ENCODE data around the gene ACBD6.

The ACBD6 gene

DNA sequence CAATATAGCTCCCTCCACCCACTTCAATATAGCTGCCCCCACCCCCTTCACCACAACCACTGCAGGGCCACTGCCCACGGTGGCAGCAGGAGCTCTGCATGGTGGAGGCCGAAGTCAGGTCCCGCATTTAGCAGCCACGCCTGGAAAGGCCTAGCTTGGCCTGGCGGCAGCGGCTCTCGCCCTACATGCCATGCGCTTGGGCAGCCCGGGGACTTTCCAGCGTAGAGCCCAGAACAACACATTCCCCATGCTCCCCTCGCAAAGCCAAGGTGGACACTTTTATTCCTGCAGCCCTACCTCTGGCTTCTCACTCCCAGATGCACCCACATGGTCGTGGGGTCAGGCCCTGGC, 235.2 kb downstream of the ACBD6 start:
- DNase-seq, result no peak

- DNase-seq, result no peak
These were observed 235.8 kb downstream of the ACBD6 start for GRCh38 chr1:180266275-180267210.

DNA sequence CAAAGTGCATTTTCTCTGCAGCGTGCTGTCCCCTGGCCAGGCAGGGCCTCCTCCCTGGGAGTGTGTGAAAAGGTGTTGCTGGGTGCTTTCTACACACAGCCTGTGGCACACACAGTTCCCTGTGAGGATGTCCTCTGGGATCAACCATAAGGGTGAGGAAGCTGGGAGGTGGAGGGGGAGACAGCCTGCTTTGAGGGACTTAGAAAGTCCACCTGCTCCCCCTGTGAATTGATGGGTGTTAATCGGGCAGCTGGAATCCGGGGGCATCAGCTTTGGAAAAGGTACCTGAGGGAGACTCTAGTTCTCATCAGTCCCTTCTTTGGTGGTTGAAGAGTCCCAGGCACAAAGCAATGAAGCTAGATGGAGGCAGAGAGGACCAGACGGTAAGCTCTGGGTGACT, 236.5 kb downstream of the ACBD6 start:
- DNase-seq, result no peak

DNA sequence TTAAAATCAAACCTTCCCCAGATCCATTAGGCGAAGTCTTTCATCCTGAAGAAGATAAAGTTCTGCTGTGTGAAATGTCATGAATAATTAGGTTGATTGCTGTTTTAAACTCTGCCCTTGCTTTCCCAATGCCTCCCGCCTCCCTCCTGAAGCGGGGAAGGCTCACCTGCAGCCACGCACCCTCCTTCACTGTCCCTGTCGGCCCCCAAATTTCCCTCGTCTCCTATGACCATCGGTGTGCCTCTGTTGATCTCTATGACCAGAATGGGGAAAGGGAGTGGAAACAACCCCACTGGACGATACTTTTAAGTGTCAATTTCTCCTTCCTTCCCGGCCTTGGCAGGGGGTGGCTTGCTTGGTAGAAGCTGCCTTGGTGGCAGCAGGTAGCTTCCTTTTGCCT, 237.2 kb downstream of the ACBD6 start:
- no peak for DNase-seq

- DNase-seq, result no peak
These were observed 237.8 kb downstream of the ACBD6 start for GRCh38 chr1:180264595-180264994.

DNA sequence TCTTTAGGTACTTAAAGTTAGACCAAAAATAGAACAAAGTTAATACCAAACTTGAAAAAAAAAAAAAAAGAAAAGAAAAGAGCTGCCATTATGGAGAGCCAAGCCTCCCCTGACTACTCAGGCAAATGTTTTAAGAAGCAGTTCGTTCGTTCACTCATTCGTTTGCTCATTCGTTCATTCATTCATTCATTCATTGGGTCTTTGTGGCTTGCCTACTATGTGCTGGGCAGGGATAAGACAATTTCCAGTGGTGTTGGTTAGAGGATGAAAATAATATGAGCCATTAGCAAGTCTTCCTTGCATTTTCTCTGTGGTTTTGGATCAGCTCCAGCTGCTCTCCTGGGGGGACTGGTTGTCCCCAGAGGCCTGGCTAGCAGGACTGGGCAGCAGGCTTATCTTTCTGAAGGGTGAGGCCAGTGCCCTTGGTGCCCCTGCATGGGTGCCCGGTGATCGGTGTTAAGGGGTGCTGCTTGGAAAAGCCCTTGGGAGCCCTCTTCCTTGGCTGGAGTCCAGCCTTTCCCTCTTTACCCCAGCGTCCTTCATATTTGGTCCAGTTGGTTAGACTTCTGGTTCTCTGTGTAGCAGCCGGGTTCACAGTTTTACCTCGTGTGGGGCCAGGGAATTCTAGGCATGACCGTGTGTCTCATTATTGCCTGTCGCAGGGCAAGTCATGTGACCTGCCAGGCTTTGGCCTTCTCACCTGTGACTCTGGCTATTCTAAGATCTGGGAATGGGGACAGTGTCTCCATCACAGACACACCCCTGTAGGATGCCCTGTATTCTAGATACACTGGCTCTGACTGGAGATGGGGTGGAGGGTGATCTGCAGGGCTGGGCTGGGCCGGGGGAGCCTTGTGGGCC, 239.5 kb downstream of the ACBD6 start:
- DNase-seq, result no peak

- DNase-seq, result no peak
These were observed 240.7 kb downstream of the ACBD6 start for GRCh38 chr1:180261524-180262155.

DNA sequence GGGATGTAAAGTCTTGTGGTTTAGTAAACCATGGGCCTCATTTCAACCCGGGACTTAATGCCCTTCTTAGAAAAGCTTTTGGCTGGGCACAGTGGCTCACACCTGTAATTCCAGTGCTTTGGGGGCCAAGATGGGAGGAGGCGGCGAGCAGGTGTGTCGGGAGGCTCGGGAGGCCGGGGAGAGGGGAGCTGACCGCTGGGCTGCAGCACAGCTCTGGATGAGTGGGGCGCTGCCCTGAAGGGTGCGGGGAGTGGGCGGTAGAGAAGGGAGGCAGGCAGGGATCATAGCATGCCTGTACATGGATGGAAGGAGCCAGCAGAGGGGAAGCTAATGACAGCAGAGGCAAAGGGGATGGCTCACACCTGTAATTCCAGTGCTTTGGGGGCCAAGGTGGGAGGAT, 241.3 kb downstream of the ACBD6 start:
- no peak for DNase-seq

DNA sequence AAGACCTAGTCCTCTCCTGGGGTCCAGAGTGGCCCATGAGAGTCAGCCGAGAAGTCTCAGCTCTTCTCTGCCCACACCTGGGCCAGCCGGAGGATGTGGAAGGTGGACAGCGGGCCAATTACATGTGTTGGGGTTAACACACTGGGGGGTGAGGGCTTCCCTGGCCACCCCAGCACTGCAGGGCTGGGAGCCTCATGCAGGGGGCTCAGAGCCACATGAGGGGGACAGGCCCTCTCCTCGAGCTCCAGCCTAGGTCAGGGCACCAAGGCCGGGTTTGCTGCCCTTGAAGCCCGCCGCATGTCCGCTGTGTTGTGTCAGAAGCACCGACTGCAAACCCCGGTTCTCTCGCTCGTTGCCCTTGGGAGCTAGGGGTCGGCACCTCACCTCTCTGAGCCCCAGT, 241.8 kb downstream of the ACBD6 start:
- DNase-seq, result no peak

DNA sequence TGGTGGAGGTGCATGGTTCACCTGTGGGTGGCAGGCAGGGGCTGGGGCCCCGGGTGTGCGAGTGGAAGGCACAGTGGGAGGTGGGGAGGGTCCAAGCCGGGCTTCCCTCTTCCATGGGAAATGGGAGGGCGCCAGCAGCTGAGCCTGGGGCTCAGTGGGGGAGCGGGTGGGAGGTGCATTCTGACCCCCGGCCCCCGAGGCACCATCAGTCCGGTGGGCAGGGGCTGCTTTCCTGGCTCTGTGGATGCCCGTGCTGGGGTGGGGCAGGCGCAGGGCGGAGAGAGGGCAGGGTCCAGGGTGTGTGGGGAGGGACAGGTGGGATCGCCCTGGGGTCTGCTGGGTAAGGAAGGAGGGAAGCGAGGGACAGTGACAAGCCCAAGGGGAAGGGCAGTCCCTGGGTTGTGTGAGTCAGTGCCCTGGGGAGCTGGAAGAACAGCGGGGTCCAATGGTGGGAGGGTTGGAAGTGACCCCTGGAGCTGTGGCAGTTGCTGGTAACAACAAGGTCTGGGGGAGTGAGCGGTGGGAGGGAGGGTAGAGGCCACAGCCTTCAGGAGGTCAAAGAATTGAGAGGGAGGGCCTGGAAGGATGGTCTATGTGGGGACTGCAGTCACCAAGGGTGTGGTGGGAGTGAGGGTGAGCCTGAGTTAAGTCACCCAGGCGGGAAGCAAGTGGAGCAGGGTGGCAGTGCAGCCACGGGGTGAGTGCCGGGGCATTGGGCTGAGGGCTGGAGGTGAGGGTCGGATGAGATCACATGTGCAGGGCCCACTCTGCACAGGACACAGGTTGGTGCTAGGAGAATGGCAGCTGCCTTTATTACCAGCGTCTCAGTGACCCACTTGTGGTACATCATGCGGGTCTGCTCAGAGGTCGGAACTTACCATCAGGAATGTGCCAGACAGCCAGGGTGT, 242.7 kb downstream of the ACBD6 start:
- DNase-seq, result no peak

GRCh38 chr1:180258935-180259334, 243.4 kb downstream of the ACBD6 start:
- DNase-seq, result no peak

- no peak for DNase-seq
These were observed 244.1 kb downstream of the ACBD6 start for GRCh38 chr1:180258290-180258689.

DNA sequence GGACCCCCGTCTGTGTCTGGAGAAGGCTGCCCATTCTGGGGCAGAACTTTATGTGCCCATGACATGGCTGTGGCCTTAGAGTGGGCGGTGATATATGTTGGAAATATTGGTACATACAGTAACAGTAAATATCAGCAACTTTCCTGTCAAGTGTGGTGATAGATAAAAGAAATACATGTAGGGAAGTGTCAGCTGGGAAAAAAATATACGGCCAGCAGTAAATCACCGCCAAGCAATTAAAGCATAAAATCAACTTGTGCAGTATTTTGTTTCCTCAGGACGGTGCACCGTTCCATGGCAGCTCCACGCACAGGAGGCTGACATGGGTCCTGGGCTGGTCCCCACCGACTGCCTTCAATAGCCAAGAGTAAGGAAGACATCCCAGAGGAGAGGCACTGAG, 244.9 kb downstream of the ACBD6 start:
- no peak for DNase-seq

- DNase-seq, result no peak
These were observed 245.4 kb downstream of the ACBD6 start for GRCh38 chr1:180257028-180257386.

GRCh38 chr1:180256341-180257027, 245.9 kb downstream of the ACBD6 start:
- DNase-seq, result no peak

- no peak for DNase-seq
These were observed 246.6 kb downstream of the ACBD6 start for GRCh38 chr1:180255536-180256340.

DNA sequence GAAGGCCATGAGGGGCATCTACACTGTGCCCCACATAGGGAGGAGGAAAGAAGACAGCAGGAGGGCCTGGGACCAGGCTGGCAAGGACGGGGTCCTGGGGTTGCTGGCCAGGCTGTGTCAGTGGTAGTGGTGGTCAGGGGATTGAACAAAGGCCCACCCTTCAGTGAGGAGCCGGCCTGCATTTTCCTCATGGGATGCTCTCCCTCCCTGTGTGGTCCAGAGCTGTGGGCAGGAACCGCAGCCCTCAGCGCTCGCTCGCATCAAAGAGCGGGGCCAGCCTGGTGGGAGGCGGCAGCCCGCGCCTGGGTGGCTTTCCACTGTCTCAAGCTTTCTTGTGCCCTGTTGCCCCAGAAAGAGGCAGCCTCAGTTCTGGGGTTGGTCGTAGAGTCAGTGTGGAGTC, 247.5 kb downstream of the ACBD6 start:
- no peak for DNase-seq

- no peak for DNase-seq
These were observed 247.9 kb downstream of the ACBD6 start for GRCh38 chr1:180254496-180254819.

- no peak for DNase-seq
These were observed 248.5 kb downstream of the ACBD6 start for GRCh38 chr1:180253585-180254495.

Measured in CD4-positive, alpha-beta T cell treated with Interleukin-4 for 4 hours (primary cell).